ENCODE results near the gene C7orf57. TPM values are rescaled to one million over a fixed set of nuclear protein-coding genes. Genes with fewer than 3 reads are reported as not detected.

Gene C7orf57
- total RNA-seq, 1 donor from 2014 or later = not detected

GRCh38 chr7:48016641-48017040 is 18.7 kb upstream of the C7orf57 start:
- H3K27me3 ChIP-seq = no peaks in the 10 kb centered on the region
- no peaks in the 10 kb centered on the region for H3K36me3 ChIP-seq
- no peaks in the 10 kb centered on the region for H3K4me1 Mint-ChIP-seq
- no peaks in the 10 kb centered on the region for H3K9me3 ChIP-seq (ENCODE audit: low read depth)
- H3K27ac ChIP-seq = no peak overlapping the region
- no peak for TF ChIP-seq EZH2 (IDR thresholded peaks at IDR 0.05)
- no peak for TF ChIP-seq CTCF (IDR thresholded peaks at IDR 0.05)
- no peak for TF ChIP-seq EZH2phosphoT487 (IDR thresholded peaks at IDR 0.05)
- no peaks in the 10 kb centered on the region for H3F3A ChIP-seq (ENCODE audit: low read depth)
- H3K36me3 Mint-ChIP-seq = no peaks in the 10 kb centered on the region
- no peak overlapping the region for H3K27ac Mint-ChIP-seq
- no peaks in the 10 kb centered on the region for H3K4me1 ChIP-seq
- no peak overlapping the region for H3K9ac ChIP-seq
- H3K9me3 Mint-ChIP-seq = peaks cover 10% of the 10 kb centered on the region
- H3K4me2 ChIP-seq = no peak overlapping the region
- DNase-seq (ENCODE audit: low spot score) = no peak
- no peaks in the 10 kb centered on the region for H4K20me1 ChIP-seq (ENCODE audit: low read depth)
- no peak overlapping the region for H3K4me3 Mint-ChIP-seq
- no peaks in the 10 kb centered on the region for H3K79me2 ChIP-seq (ENCODE audit: low read depth)
- H2AFZ ChIP-seq (replicated peaks) = no peak overlapping the region
- no peaks in the 10 kb centered on the region for H3K27me3 Mint-ChIP-seq (ENCODE audit: insufficient read depth, low read depth)
- no peak overlapping the region for H3K4me3 ChIP-seq

DNA sequence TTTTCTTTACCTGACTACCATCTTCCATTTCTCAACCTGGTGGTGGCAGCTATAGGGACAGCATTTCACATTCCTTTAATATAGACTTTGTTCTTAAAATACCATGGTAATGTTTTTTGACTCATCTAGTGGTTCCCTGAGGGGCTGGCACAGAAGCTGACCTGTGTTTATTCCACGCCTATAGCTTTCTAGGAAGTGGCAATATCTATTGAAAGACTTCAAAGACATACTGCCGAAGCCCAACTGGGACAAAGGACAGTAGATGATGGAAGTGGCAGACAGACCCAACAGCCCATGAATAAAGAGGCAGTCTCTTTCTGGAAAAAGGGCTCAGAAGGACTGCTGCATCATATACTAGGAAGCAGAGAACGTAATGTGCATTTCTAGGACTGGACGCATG is 17.7 kb upstream of the C7orf57 start:
- no peaks in the 10 kb centered on the region for H3K27me3 Mint-ChIP-seq (ENCODE audit: insufficient read depth, low read depth)
- no peak overlapping the region for H3K27ac Mint-ChIP-seq
- Histone ChIP-seq H3K4me1 (no peaks in the 10 kb centered on the region), H2AFZ (replicated peaks) (no peak overlapping the region), H3K27ac (no peak overlapping the region), H3K4me2 (no peak overlapping the region), H3K27me3 (no peaks in the 10 kb centered on the region), H4K20me1 (ENCODE audit: low read depth) (no peaks in the 10 kb centered on the region), H3K9me3 (ENCODE audit: low read depth) (no peaks in the 10 kb centered on the region), H3K4me3 (no peak overlapping the region), H3F3A (ENCODE audit: low read depth) (no peaks in the 10 kb centered on the region), H3K79me2 (ENCODE audit: low read depth) (no peaks in the 10 kb centered on the region), H3K9ac (no peak overlapping the region), H3K36me3 (no peaks in the 10 kb centered on the region)
- no peak for DNase-seq (ENCODE audit: low spot score)
- H3K4me1 Mint-ChIP-seq = no peaks in the 10 kb centered on the region
- no peak overlapping the region for H3K4me3 Mint-ChIP-seq
- no peaks in the 10 kb centered on the region for H3K36me3 Mint-ChIP-seq
- TF ChIP-seq EZH2 (IDR thresholded peaks at IDR 0.05) (no peak), CTCF (IDR thresholded peaks at IDR 0.05) (no peak), EZH2phosphoT487 (IDR thresholded peaks at IDR 0.05) (no peak)
- peaks cover 10% of the 10 kb centered on the region for H3K9me3 Mint-ChIP-seq

DNA sequence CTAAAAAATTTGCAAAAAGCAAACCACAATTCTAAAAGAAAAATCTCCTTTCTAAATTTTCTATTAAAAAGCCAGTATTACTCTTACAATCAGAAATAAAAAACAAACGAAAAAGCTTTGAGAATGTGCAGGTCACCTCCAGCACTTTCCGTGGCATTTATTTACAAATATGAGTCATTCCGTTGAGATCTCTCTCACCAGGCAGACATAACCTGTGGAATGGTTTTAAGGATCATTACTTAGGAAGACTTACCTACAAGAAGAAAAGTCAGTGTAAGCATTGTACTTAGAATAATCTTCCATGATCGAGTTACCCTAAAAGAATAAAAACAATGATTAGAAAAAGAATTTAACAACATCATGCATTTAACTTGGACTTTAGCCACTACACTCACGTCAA is 9.7 kb upstream of the C7orf57 start:
- H3F3A ChIP-seq (ENCODE audit: low read depth) = no peaks in the 10 kb centered on the region
- no peak for DNase-seq (ENCODE audit: low spot score)
- TF ChIP-seq EZH2 (IDR thresholded peaks at IDR 0.05) (no peak), EZH2phosphoT487 (IDR thresholded peaks at IDR 0.05) (no peak), CTCF (IDR thresholded peaks at IDR 0.05) (no peak)
- H3K9me3 Mint-ChIP-seq = peaks cover 3% of the 10 kb centered on the region
- H3K27ac ChIP-seq = no peak overlapping the region
- no peak overlapping the region for H3K4me2 ChIP-seq
- H3K4me1 ChIP-seq = no peaks in the 10 kb centered on the region
- no peaks in the 10 kb centered on the region for H3K27me3 ChIP-seq
- H3K27me3 Mint-ChIP-seq (ENCODE audit: insufficient read depth, low read depth) = no peaks in the 10 kb centered on the region
- no peaks in the 10 kb centered on the region for H3K36me3 ChIP-seq
- H3K9me3 ChIP-seq (ENCODE audit: low read depth) = no peaks in the 10 kb centered on the region
- H3K4me1 Mint-ChIP-seq = no peaks in the 10 kb centered on the region
- no peak overlapping the region for H3K27ac Mint-ChIP-seq
- H4K20me1 ChIP-seq (ENCODE audit: low read depth) = no peaks in the 10 kb centered on the region
- no peaks in the 10 kb centered on the region for H3K36me3 Mint-ChIP-seq
- H2AFZ ChIP-seq (replicated peaks) = no peak overlapping the region
- no peak overlapping the region for H3K9ac ChIP-seq
- H3K79me2 ChIP-seq (ENCODE audit: low read depth) = no peaks in the 10 kb centered on the region
- no peak overlapping the region for H3K4me3 ChIP-seq
- H3K4me3 Mint-ChIP-seq = no peak overlapping the region
